ENCODE results near the gene ZNF582. TPM values are rescaled to one million over a fixed set of nuclear protein-coding genes. Genes with fewer than 3 reads are reported as not detected.
A peak's percentile ranks its signal among the peaks of the same experiment; 100 is the strongest.

The ZNF582 gene
- 4.0 to 4.7 TPM (median 4.3 TPM) in 3 replicates for polyA plus RNA-seq
- polyA plus RNA-seq (2011; ENCODE audit: low read depth) = 0.72 TPM
- polyA plus RNA-seq (2011; cell fraction: cytosol; rRNA removed) = 3.7 and 4.4 TPM in 2 replicates
- polyA plus RNA-seq (2011; cell fraction: nucleus; rRNA removed) = 4.3 and 6.5 TPM in 2 replicates
- 2.4 and 3.6 TPM in 2 replicates for polyA plus RNA-seq (2012; ENCODE audit: low replicate concordance)
- polyA minus RNA-seq = 1.4 to 4.0 TPM (median 3.3 TPM) in 3 replicates
- 2.5 TPM for polyA minus RNA-seq (2011; cell fraction: cytosol; rRNA and poly(A)+ RNA removed)
- polyA minus RNA-seq (2011; cell fraction: nucleus; rRNA and poly(A)+ RNA removed) = 2.3 and 4.7 TPM in 2 replicates

- H3K4me3 ChIP-seq (ENCODE audit: control insufficient read depth in 2 of 3, extremely low read depth in 1 of 3, insufficient read depth in 2 of 3, low read depth in 1 of 3, low read length in 3 of 3) = peak within 1 kb of the TSS; percentile 63 to 78 (median 68)
Observed at GRCh38 chr19:56393119-56394012, at the start of gene ZNF582. Gene ZNF582, minus strand, starts transcription at chr19:56393534. Its CDS starts 1,782 bp downstream, at chr19:56391752.

GRCh38 chr19:56441206-56441792 lies 48.0 kb upstream of the ZNF582 start:
- Histone ChIP-seq H3K9me1 (ENCODE audit: control insufficient read depth, extremely low read depth, insufficient read depth, low read length) (no peaks in the 10 kb centered on the region), H3K9me3 (ENCODE audit: control insufficient read depth, low read depth, low read length) (peaks cover 17% of the 10 kb centered on the region), H3K79me2 (ENCODE audit: control insufficient read depth, insufficient read depth, low read length) (no peaks in the 10 kb centered on the region), H3K9ac (ENCODE audit: control insufficient read depth, extremely low read depth, insufficient read depth, low read length) (no peak overlapping the region), H3K4me2 (ENCODE audit: control insufficient read depth, extremely low read depth, insufficient read depth, low read depth, low read length) (no peak overlapping the region), H3K4me3 (ENCODE audit: control insufficient read depth in 2 of 3, extremely low read depth in 1 of 3, insufficient read depth in 2 of 3, low read depth in 1 of 3, low read length in 3 of 3) (no peak overlapping the region), H3K36me3 (ENCODE audit: control insufficient read depth in 2 of 2, extremely low read depth in 1 of 2, insufficient read depth in 2 of 2, low read length in 2 of 2) (no peaks in the 10 kb centered on the region), H2AFZ (ENCODE audit: control insufficient read depth, low read length) (no peak overlapping the region), H4K20me1 (ENCODE audit: control insufficient read depth, extremely low read depth, insufficient read depth, low read length) (no peaks in the 10 kb centered on the region), H3K27me3 (ENCODE audit: control insufficient read depth, extremely low read depth, insufficient read depth, low read length) (no peaks in the 10 kb centered on the region), H3K4me1 (ENCODE audit: control insufficient read depth, extremely low read depth, insufficient read depth, low read length) (no peaks in the 10 kb centered on the region), H3K27ac (ENCODE audit: control insufficient read depth, insufficient read depth, low read length) (no peak overlapping the region)
- TF ChIP-seq EZH2 (IDR thresholded peaks at IDR 0.05; ENCODE audit: low read length) (no peak), CTCF (optimal IDR thresholded peaks at IDR 0.05 in 1 of 3, IDR thresholded peaks at IDR 0.05 in 1 of 3, conservative IDR thresholded peaks at IDR 0.05 in 1 of 3; ENCODE audit: extremely low read depth in 1 of 3, insufficient read depth in 2 of 3, low read length in 3 of 3) (no peak)
- dilution Hi-C loops (cut with MboI; ENCODE audit: extremely low pct_ligation_motif_present, low sequenced_read_pairs) = no loop called here
- FAIRE-seq = no peak
- no peak for DNase-seq (ENCODE audit: low read depth, low spot score)

More at GRCh38 chr19:56393119-56394012, at the start of gene ZNF582:
- dilution Hi-C loops (cut with MboI; ENCODE audit: extremely low pct_ligation_motif_present, low sequenced_read_pairs) = no loop called here
- Histone ChIP-seq H2AFZ (ENCODE audit: control insufficient read depth, low read length) (peak within 1 kb of the TSS; percentile 95), H3K27me3 (ENCODE audit: control insufficient read depth, extremely low read depth, insufficient read depth, low read length) (no peaks in the 10 kb centered on the region), H3K4me2 (ENCODE audit: control insufficient read depth, extremely low read depth, insufficient read depth, low read depth, low read length) (peak within 1 kb of the TSS; percentile 74), H3K9me3 (ENCODE audit: control insufficient read depth, low read depth, low read length) (peaks cover 3% of the 10 kb centered on the region), H3K27ac (ENCODE audit: control insufficient read depth, insufficient read depth, low read length) (peak within 1 kb of the TSS; percentile 76), H4K20me1 (ENCODE audit: control insufficient read depth, extremely low read depth, insufficient read depth, low read length) (no peaks in the 10 kb centered on the region), H3K79me2 (ENCODE audit: control insufficient read depth, insufficient read depth, low read length) (no peaks in the 10 kb centered on the region), H3K9me1 (ENCODE audit: control insufficient read depth, extremely low read depth, insufficient read depth, low read length) (no peaks in the 10 kb centered on the region), H3K4me1 (ENCODE audit: control insufficient read depth, extremely low read depth, insufficient read depth, low read length) (no peaks in the 10 kb centered on the region), H3K36me3 (ENCODE audit: control insufficient read depth in 2 of 2, extremely low read depth in 1 of 2, insufficient read depth in 2 of 2, low read length in 2 of 2) (peaks cover 3 to 15% of the 10 kb centered on the region in 2 experiments), H3K9ac (ENCODE audit: control insufficient read depth, extremely low read depth, insufficient read depth, low read length) (peak within 1 kb of the TSS; percentile 87)
- DNase-seq (ENCODE audit: low read depth, low spot score) (peak; percentile 81), FAIRE-seq (peak; percentile 89)
- TF ChIP-seq CTCF (optimal IDR thresholded peaks at IDR 0.05 in 1 of 3, IDR thresholded peaks at IDR 0.05 in 1 of 3, conservative IDR thresholded peaks at IDR 0.05 in 1 of 3; ENCODE audit: extremely low read depth in 1 of 3, insufficient read depth in 2 of 3, low read length in 3 of 3) (peak; percentile 77 to 90 (median 83)), EZH2 (IDR thresholded peaks at IDR 0.05; ENCODE audit: low read length) (no peak)

Measured in keratinocyte (primary cell).